HepG2 (cell line): ENCODE results near the gene TRAPPC12. TPM values are rescaled to one million over a fixed set of nuclear protein-coding genes. Genes with fewer than 3 reads are reported as not detected.

Experiments
- AFF4 ChIP-seq: sonication (generic); formaldehyde crosslinking; IDR thresholded peaks from 2 replicates; pipeline ENCODE4 v1.4.0; 2020; ENCODE audit warnings: missing genetic modification reagents
- ATF2 ChIP-seq: sonication (generic); formaldehyde crosslinking; IDR thresholded peaks from 2 replicates; pipeline ENCODE4 v1.4.0; 2020; ENCODE audit warnings: missing genetic modification reagents
- CEBPG ChIP-seq: IDR thresholded peaks from 2 replicates; pipeline ENCODE4 v1.6.1; 2016
- HNRNPUL1 ChIP-seq: fragments of 200-400 bp; formaldehyde crosslinking; IDR thresholded peaks from 2 replicates; pipeline ENCODE4 v1.6.1; 2017; ENCODE audit warnings: low read depth, mild to moderate bottlenecking, low read length, moderate library complexity
- KMT2A ChIP-seq: sonication (generic); formaldehyde crosslinking; IDR thresholded peaks from 2 replicates; pipeline ENCODE4 v1.4.0; 2020; ENCODE audit warnings: missing genetic modification reagents
- MED1 ChIP-seq: sonication (generic); formaldehyde crosslinking; IDR thresholded peaks from 2 replicates; pipeline ENCODE4 v1.4.0; 2020; ENCODE audit warnings: missing genetic modification reagents
- NR3C1 ChIP-seq: sonication (generic); formaldehyde crosslinking; IDR thresholded peaks from 2 replicates; pipeline ENCODE4 v1.4.0; 2020; ENCODE audit warnings: missing genetic modification reagents
- RARG ChIP-seq: sonication (generic); formaldehyde crosslinking; IDR thresholded peaks from 2 replicates; pipeline ENCODE4 v1.4.0; 2020; ENCODE audit warnings: low read depth, mild to moderate bottlenecking, missing genetic modification reagents
- ZBTB3 ChIP-seq: sonication (generic); formaldehyde crosslinking; IDR thresholded peaks from 2 replicates; pipeline ENCODE4 v1.4.0; 2020; ENCODE audit warnings: low read depth, mild to moderate bottlenecking, moderate library complexity, missing genetic modification reagents, borderline replicate concordance
- ZBTB44 ChIP-seq: sonication (generic); formaldehyde crosslinking; IDR thresholded peaks from 2 replicates; pipeline ENCODE4 v1.4.0; 2020; ENCODE audit warnings: missing genetic modification reagents
- ZNF574 ChIP-seq: sonication (generic); formaldehyde crosslinking; IDR thresholded peaks from 2 replicates; pipeline ENCODE4 v1.4.0; 2020; ENCODE audit warnings: missing genetic modification reagents
- ZNF891 ChIP-seq: sonication (generic); formaldehyde crosslinking; IDR thresholded peaks from 2 replicates; pipeline ENCODE4 v1.5.0; 2020; ENCODE audit warnings: mild to moderate bottlenecking, missing genetic modification reagents
- polyA plus RNA-seq, 8 experiments: library from polyadenylated mRNA; depleted of rRNA in 3 of 8; stranded (reverse) in 7 of 8; unstranded in 1 of 8; fragments of >200 nt; fragmentation: Illumina TruSeq in 4 of 8; extraction: Trizol in 4 of 8; gene quantifications; 2 replicates each; pipeline versions ENCODE4 v1.2.1 to v1.2.3, GENCODE V29; 2011 to 2016; ENCODE audit warnings: low read depth in 4 of 8, missing spikeins in 1 of 8, mixed read lengths in 1 of 8; ENCODE audit not compliant: insufficient read depth in 1 of 8
- total RNA-seq, 5 experiments: library from RNA; depleted of rRNA; stranded (reverse); fragments of >200 nt; fragmentation: Illumina TruSeq; extraction: Trizol; gene quantifications; 2 replicates each; pipeline ENCODE4 v1.2.3, GENCODE V29; 2016; ENCODE audit warnings: low read depth in 1 of 5
- TF ChIP-seq, protein P1 (sequence below): sonication (generic); formaldehyde crosslinking; IDR thresholded peaks from 2 replicates; pipeline ENCODE4 v1.5.1; 2020; ENCODE audit warnings: mild to moderate bottlenecking, moderate library complexity, missing genetic modification reagents

Gene TRAPPC12
- total and polyA plus RNA-seq, 2 of the 13 experiments (the other 11 are each of a cell fraction or from before 2014, with no cell fraction given), result 46.4 to 97.7 TPM

GRCh38 chr2:3480352-3481010, 101.0 kb downstream of the TRAPPC12 start (continued):
- TF ChIP-seq AFF4 (CRISPR knock-in tag) (no peak), ATF2 (CRISPR knock-in tag) (no peak), ZNF891 (CRISPR knock-in tag) (no peak), ZBTB44 (no peak), RARG (CRISPR knock-in tag) (no peak), KMT2A (no peak), HNRNPUL1 (no peak), CEBPG (CRISPR knock-in tag) (0 out of 2 replicates have a peak, but pooled peaks have one; percentile 22), ZBTB3 (CRISPR knock-in tag) (no peak), NR3C1 (CRISPR knock-in tag) (no peak), ZNF574 (CRISPR knock-in tag) (peak; percentile 37; the same call in 1 of the 2 replicates), MED1 (peak; percentile 67)
- TF ChIP-seq, protein P1, sequence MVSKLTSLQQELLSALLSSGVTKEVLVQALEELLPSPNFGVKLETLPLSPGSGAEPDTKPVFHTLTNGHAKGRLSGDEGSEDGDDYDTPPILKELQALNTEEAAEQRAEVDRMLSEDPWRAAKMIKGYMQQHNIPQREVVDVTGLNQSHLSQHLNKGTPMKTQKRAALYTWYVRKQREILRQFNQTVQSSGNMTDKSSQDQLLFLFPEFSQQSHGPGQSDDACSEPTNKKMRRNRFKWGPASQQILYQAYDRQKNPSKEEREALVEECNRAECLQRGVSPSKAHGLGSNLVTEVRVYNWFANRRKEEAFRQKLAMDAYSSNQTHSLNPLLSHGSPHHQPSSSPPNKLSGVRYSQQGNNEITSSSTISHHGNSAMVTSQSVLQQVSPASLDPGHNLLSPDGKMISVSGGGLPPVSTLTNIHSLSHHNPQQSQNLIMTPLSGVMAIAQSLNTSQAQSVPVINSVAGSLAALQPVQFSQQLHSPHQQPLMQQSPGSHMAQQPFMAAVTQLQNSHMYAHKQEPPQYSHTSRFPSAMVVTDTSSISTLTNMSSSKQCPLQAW (CRISPR knock-in tag), result peak; percentile 66; the same call in 1 of the 2 replicates
